NT2/D1 (cell line): ENCODE measurements around the gene TEX22.

Source experiments
- DNase-seq: peaks from one replicate; pipeline ENCODE4 v3.0.0-alpha.2; 2011; ENCODE audit warnings: low read depth, low spot score
- H3K27me3 ChIP-seq: 2 replicates; pipeline ENCODE4 v1.6.0; 2011; ENCODE audit warnings: mild to moderate bottlenecking; ENCODE audit not compliant: insufficient read length, insufficient read depth
- H3K36me3 ChIP-seq: 2 replicates; pipeline ENCODE4 v1.6.1; 2011; ENCODE audit warnings: mild to moderate bottlenecking, low read length, mixed read lengths; ENCODE audit not compliant: insufficient read depth, insufficient read length
- H3K4me1 ChIP-seq: 2 replicates; pipeline ENCODE4 v1.5.1; 2011; ENCODE audit not compliant: insufficient read depth, insufficient read length
- H3K4me3 ChIP-seq: 2 replicates; pipeline ENCODE4 v1.5.1; 2011; ENCODE audit warnings: low read depth; ENCODE audit not compliant: insufficient read length
- H3K9ac ChIP-seq: 2 replicates; pipeline ENCODE4 v1.6.0; 2011; ENCODE audit warnings: low read depth; ENCODE audit not compliant: insufficient read length
- H3K9me3 ChIP-seq: 2 replicates; pipeline ENCODE4 v1.5.1; 2011; ENCODE audit warnings: mild to moderate bottlenecking, low read length; ENCODE audit not compliant: insufficient read depth
- SUZ12 ChIP-seq: IDR thresholded peaks from 2 replicates; pipeline ENCODE4 v1.6.1; 2011; ENCODE audit not compliant: insufficient read length, insufficient read depth; ENCODE audit errors: extremely low read depth
- YY1 ChIP-seq: IDR thresholded peaks from 2 replicates; pipeline ENCODE4 v1.6.1; 2011; ENCODE audit not compliant: insufficient read length, insufficient read depth
- ZNF274 ChIP-seq: IDR thresholded peaks from 2 replicates; pipeline ENCODE4 v1.6.1; 2011; ENCODE audit warnings: mild to moderate bottlenecking, low read depth, low read length

The TEX22 gene

GRCh38 chr14:105386581-105387529 lies 11.5 kb upstream of the TEX22 start:
- Histone ChIP-seq H3K27me3 (no peaks in the 10 kb centered on the region), H3K9ac (no peak overlapping the region), H3K36me3 (peaks cover 6% of the 10 kb centered on the region), H3K4me3 (no peak overlapping the region), H3K4me1 (peaks cover 4% of the 10 kb centered on the region), H3K9me3 (no peaks in the 10 kb centered on the region)
- DNase-seq = no peak
- TF ChIP-seq YY1 (no peak), ZNF274 (no peak), SUZ12 (no peak)

- Histone ChIP-seq H3K9me3 (no peaks in the 10 kb centered on the region), H3K4me3 (no peak overlapping the region), H3K36me3 (peaks cover 4% of the 10 kb centered on the region), H3K9ac (no peak overlapping the region), H3K4me1 (peaks cover 8% of the 10 kb centered on the region), H3K27me3 (no peaks in the 10 kb centered on the region)
- TF ChIP-seq ZNF274 = no peak
- TF ChIP-seq YY1 = no peak
- no peak for TF ChIP-seq SUZ12
- no peak for DNase-seq
Observed at GRCh38 chr14:105387530-105387922, 10.8 kb upstream of the TEX22 start.

GRCh38 chr14:105388110-105388951 lies 10.0 kb upstream of the TEX22 start:
- H3K9me3 ChIP-seq = no peaks in the 10 kb centered on the region
- TF ChIP-seq SUZ12 (no peak), YY1 (no peak)
- H3K27me3 ChIP-seq = no peaks in the 10 kb centered on the region
- no peaks in the 10 kb centered on the region for H3K36me3 ChIP-seq
- peaks cover 11% of the 10 kb centered on the region for H3K4me1 ChIP-seq
- no peak overlapping the region for H3K9ac ChIP-seq
- DNase-seq = no peak
- H3K4me3 ChIP-seq = no peak overlapping the region

GRCh38 chr14:105388976-105389375 lies 9.4 kb upstream of the TEX22 start:
- no peaks in the 10 kb centered on the region for H3K36me3 ChIP-seq
- no peak for DNase-seq
- H3K4me3 ChIP-seq = no peak overlapping the region
- H3K9me3 ChIP-seq = no peaks in the 10 kb centered on the region
- no peaks in the 10 kb centered on the region for H3K27me3 ChIP-seq
- TF ChIP-seq SUZ12 (no peak), ZNF274 (no peak), YY1 (no peak)
- H3K9ac ChIP-seq = no peak overlapping the region
- peaks cover 11% of the 10 kb centered on the region for H3K4me1 ChIP-seq

GRCh38 chr14:105389534-105389933 lies 8.8 kb upstream of the TEX22 start:
- H3K9me3 ChIP-seq = no peaks in the 10 kb centered on the region
- no peak overlapping the region for H3K4me3 ChIP-seq
- no peaks in the 10 kb centered on the region for H3K27me3 ChIP-seq
- H3K4me1 ChIP-seq = peaks cover 11% of the 10 kb centered on the region
- no peaks in the 10 kb centered on the region for H3K36me3 ChIP-seq
- no peak overlapping the region for H3K9ac ChIP-seq
- no peak for DNase-seq
- TF ChIP-seq SUZ12 (no peak), ZNF274 (no peak), YY1 (no peak)

GRCh38 chr14:105389976-105390848 lies 8.1 kb upstream of the TEX22 start:
- TF ChIP-seq SUZ12 = no peak
- no peak for TF ChIP-seq YY1
- TF ChIP-seq ZNF274 = no peak
- H3K9me3 ChIP-seq = no peaks in the 10 kb centered on the region
- H3K4me1 ChIP-seq = peaks cover 11% of the 10 kb centered on the region
- no peaks in the 10 kb centered on the region for H3K27me3 ChIP-seq
- H3K4me3 ChIP-seq = no peak overlapping the region
- H3K36me3 ChIP-seq = no peaks in the 10 kb centered on the region
- no peak for DNase-seq
- no peak overlapping the region for H3K9ac ChIP-seq
